HepG2 (cell line): ENCODE data around the gene CTNNA1. TPM values are rescaled to one million over a fixed set of nuclear protein-coding genes. Genes with fewer than 3 reads are reported as not detected.

Source experiments
- ARNTL ChIP-seq: sonication (generic); formaldehyde crosslinking; IDR thresholded peaks from 2 replicates; pipeline ENCODE4 v1.4.0; 2020; ENCODE audit warnings: mild to moderate bottlenecking, missing genetic modification reagents
- BRD4 ChIP-seq: sonication (generic); formaldehyde crosslinking; IDR thresholded peaks from 2 replicates; pipeline ENCODE4 v1.4.0; 2020; ENCODE audit warnings: missing genetic modification reagents
- ESRRA ChIP-seq: sonication (generic); formaldehyde crosslinking; IDR thresholded peaks from 2 replicates; pipeline ENCODE4 v1.5.1; 2020; ENCODE audit warnings: mild to moderate bottlenecking, low read depth, missing genetic modification reagents
- HHEX ChIP-seq: IDR thresholded peaks from 2 replicates; pipeline ENCODE4 v1.6.1; 2016; ENCODE audit warnings: control low read depth
- HNRNPL ChIP-seq: fragments of 200-400 bp; formaldehyde crosslinking; IDR thresholded peaks from 2 replicates; pipeline ENCODE4 v1.6.1; 2017; ENCODE audit warnings: mild to moderate bottlenecking, low read depth, low read length
- KAT8 ChIP-seq: IDR thresholded peaks from 2 replicates; pipeline ENCODE4 v1.6.1; 2016; ENCODE audit warnings: missing genetic modification reagents, missing compliant biosample characterization
- MAZ ChIP-seq, 2 experiments: sonication (generic) in 1 of 2; formaldehyde crosslinking in 1 of 2; IDR thresholded peaks; 2 replicates each; pipeline versions ENCODE4 v1.5.0 to v1.6.1; 2012 to 2020; ENCODE audit warnings: low read depth in 2 of 2, mild to moderate bottlenecking in 2 of 2, borderline replicate concordance in 1 of 2, improper control_type of control experiment in 1 of 2, low read length in 1 of 2, missing genetic modification reagents in 1 of 2, moderate library complexity in 1 of 2
- NONO ChIP-seq, 2 experiments: fragments of 450-650 bp in 1 of 2; sonication (generic) in 1 of 2; formaldehyde crosslinking in 1 of 2; IDR thresholded peaks in 1 of 2; conservative IDR thresholded peaks in 1 of 2; 2 replicates each; pipeline versions ENCODE4 v1.6.1 to v1.8.0; 2017 to 2022; ENCODE audit warnings: mild to moderate bottlenecking in 1 of 2, missing genetic modification reagents in 1 of 2, moderate library complexity in 1 of 2
- NR3C1 ChIP-seq: sonication (generic); formaldehyde crosslinking; IDR thresholded peaks from 2 replicates; pipeline ENCODE4 v1.4.0; 2020; ENCODE audit warnings: missing genetic modification reagents
- PPARG ChIP-seq: conservative IDR thresholded peaks from 2 replicates; pipeline ENCODE4 v1.6.1; 2016; ENCODE audit warnings: missing biosample characterization, missing genetic modification reagents
- SETDB1 ChIP-seq: sonication (generic); formaldehyde crosslinking; IDR thresholded peaks from 2 replicates; pipeline ENCODE4 v1.5.1; 2020; ENCODE audit warnings: missing genetic modification reagents, mild to moderate bottlenecking, borderline replicate concordance
- SP4 ChIP-seq: sonication (generic); formaldehyde crosslinking; IDR thresholded peaks from 2 replicates; pipeline ENCODE4 v1.8.1; 2023; ENCODE audit warnings: mild to moderate bottlenecking, missing genetic modification reagents
- SRSF9 ChIP-seq: fragments of 200-400 bp; formaldehyde crosslinking; IDR thresholded peaks from 2 replicates; pipeline ENCODE4 v1.6.1; 2018; ENCODE audit warnings: borderline replicate concordance, mild to moderate bottlenecking, low read depth, low read length; ENCODE audit not compliant: insufficient read depth, poor library complexity, severe bottlenecking
- TBP ChIP-seq: sonication (generic); formaldehyde crosslinking; IDR thresholded peaks from 2 replicates; pipeline ENCODE4 v1.5.0; 2020; ENCODE audit warnings: missing genetic modification reagents
- XBP1 ChIP-seq: sonication (generic); formaldehyde crosslinking; IDR thresholded peaks from 2 replicates; pipeline ENCODE4 v1.5.0; 2020; ENCODE audit warnings: missing genetic modification reagents
- ZNF235 ChIP-seq: sonication (generic); formaldehyde crosslinking; IDR thresholded peaks from 2 replicates; pipeline ENCODE4 v1.8.1; 2023; ENCODE audit warnings: mild to moderate bottlenecking, missing genetic modification reagents, borderline replicate concordance
- ZNF256 ChIP-seq: sonication (generic); formaldehyde crosslinking; conservative IDR thresholded peaks from 2 replicates; pipeline ENCODE4 v1.4.0; 2020; ENCODE audit warnings: missing genetic modification reagents
- polyA plus RNA-seq, 8 experiments: library from polyadenylated mRNA; depleted of rRNA in 3 of 8; stranded (reverse) in 7 of 8; unstranded in 1 of 8; fragments of >200 nt; fragmentation: Illumina TruSeq in 4 of 8; extraction: Trizol in 4 of 8; gene quantifications; 2 replicates each; pipeline versions ENCODE4 v1.2.1 to v1.2.3, GENCODE V29; 2011 to 2016; ENCODE audit warnings: low read depth in 4 of 8, missing spikeins in 1 of 8, mixed read lengths in 1 of 8; ENCODE audit not compliant: insufficient read depth in 1 of 8
- total RNA-seq, 5 experiments: library from RNA; depleted of rRNA; stranded (reverse); fragments of >200 nt; fragmentation: Illumina TruSeq; extraction: Trizol; gene quantifications; 2 replicates each; pipeline ENCODE4 v1.2.3, GENCODE V29; 2016; ENCODE audit warnings: low read depth in 1 of 5
- TF ChIP-seq, protein P1 (sequence below): sonication (generic); formaldehyde crosslinking; IDR thresholded peaks from 2 replicates; pipeline ENCODE4 v1.5.1; 2020; ENCODE audit warnings: mild to moderate bottlenecking, missing genetic modification reagents, moderate library complexity
- TF ChIP-seq, protein P2 (sequence below): sonication (generic); formaldehyde crosslinking; IDR thresholded peaks from 2 replicates; pipeline ENCODE4 v1.9.0; 2021; ENCODE audit warnings: missing genetic modification reagents, borderline replicate concordance
- TF ChIP-seq, protein P3 (sequence below): sonication (generic); formaldehyde crosslinking; IDR thresholded peaks from 2 replicates; pipeline ENCODE4 v1.4.0; 2020; ENCODE audit warnings: mild to moderate bottlenecking, missing genetic modification reagents
- TF ChIP-seq, protein P4 (sequence below): sonication (generic); formaldehyde crosslinking; IDR thresholded peaks from 2 replicates; pipeline ENCODE4 v1.5.0; 2020; ENCODE audit warnings: missing genetic modification reagents, mild to moderate bottlenecking, borderline replicate concordance
- TF ChIP-seq, protein P5 (sequence below): sonication (generic); IDR thresholded peaks from 2 replicates; pipeline ENCODE4 v1.6.1; 2016; ENCODE audit warnings: low read depth, borderline replicate concordance
- TF ChIP-seq, protein P6 (sequence below): sonication (generic); formaldehyde crosslinking; IDR thresholded peaks from 2 replicates; pipeline ENCODE4 v1.5.0; 2020; ENCODE audit warnings: missing genetic modification reagents, mild to moderate bottlenecking, borderline replicate concordance

Gene CTNNA1
- total and polyA plus RNA-seq, 2 of the 13 experiments (the other 11 are each of a cell fraction or from before 2014, with no cell fraction given) = 66.8 to 162 TPM

DNA sequence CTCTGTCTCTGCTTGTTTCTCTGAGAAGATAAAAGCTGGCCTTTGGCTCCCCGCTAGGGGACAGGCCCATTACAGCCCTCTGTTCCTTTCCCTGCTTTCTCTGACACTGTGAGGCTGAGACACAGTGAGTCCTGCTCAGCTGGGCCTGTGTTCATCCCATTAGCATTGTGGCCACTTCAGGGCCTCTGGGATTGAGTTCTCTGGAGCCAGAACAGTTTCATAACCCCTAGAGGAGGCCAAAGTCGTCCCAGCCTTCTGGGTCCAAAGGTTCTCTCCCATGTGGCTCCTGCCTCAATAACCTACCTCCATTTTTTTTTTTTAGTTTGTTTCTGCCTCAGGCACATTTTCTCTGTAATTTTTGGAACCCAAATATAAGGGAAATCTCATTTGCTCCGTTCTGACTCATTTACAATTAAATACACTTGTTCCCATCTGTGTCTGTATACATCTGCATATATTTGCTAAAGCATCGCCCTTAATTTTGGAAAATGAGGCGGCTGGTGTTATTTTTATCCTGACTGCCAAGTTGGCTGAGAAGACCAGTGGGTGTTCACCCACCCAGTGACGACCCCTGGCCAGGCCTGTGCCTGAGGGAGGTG lies 27.3 kb upstream of the CTNNA1 start (continued):
- TF ChIP-seq SRSF9 = no peak
- TF ChIP-seq ZNF235 (CRISPR knock-in tag) = no peak
- no peak for TF ChIP-seq NR3C1 (CRISPR knock-in tag)
- TF ChIP-seq, protein P1, sequence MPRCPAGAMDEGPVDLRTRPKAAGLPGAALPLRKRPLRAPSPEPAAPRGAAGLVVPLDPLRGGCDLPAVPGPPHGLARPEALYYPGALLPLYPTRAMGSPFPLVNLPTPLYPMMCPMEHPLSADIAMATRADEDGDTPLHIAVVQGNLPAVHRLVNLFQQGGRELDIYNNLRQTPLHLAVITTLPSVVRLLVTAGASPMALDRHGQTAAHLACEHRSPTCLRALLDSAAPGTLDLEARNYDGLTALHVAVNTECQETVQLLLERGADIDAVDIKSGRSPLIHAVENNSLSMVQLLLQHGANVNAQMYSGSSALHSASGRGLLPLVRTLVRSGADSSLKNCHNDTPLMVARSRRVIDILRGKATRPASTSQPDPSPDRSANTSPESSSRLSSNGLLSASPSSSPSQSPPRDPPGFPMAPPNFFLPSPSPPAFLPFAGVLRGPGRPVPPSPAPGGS = no peak
- no peak for TF ChIP-seq TBP
- TF ChIP-seq HHEX (CRISPR knock-in tag) = no peak
- no peak for TF ChIP-seq MAZ (IDR thresholded peaks at IDR 0.05; ENCODE audit: borderline replicate concordance, low read depth, low read length)
- 0 out of 2 replicates have a peak, but pooled peaks have one; percentile 16 for TF ChIP-seq MAZ (CRISPR knock-in tag; IDR thresholded peaks at IDR 0.05; ENCODE audit: low read depth)
- TF ChIP-seq ZNF256 = no peak
- TF ChIP-seq, protein P2, sequence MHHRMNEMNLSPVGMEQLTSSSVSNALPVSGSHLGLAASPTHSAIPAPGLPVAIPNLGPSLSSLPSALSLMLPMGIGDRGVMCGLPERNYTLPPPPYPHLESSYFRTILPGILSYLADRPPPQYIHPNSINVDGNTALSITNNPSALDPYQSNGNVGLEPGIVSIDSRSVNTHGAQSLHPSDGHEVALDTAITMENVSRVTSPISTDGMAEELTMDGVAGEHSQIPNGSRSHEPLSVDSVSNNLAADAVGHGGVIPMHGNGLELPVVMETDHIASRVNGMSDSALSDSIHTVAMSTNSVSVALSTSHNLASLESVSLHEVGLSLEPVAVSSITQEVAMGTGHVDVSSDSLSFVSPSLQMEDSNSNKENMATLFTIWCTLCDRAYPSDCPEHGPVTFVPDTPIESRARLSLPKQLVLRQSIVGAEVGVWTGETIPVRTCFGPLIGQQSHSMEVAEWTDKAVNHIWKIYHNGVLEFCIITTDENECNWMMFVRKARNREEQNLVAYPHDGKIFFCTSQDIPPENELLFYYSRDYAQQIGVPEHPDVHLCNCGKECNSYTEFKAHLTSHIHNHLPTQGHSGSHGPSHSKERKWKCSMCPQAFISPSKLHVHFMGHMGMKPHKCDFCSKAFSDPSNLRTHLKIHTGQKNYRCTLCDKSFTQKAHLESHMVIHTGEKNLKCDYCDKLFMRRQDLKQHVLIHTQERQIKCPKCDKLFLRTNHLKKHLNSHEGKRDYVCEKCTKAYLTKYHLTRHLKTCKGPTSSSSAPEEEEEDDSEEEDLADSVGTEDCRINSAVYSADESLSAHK (CRISPR knock-in tag) = no peak
- no peak for TF ChIP-seq HNRNPL
- TF ChIP-seq SP4 (CRISPR knock-in tag) = no peak
- TF ChIP-seq PPARG (CRISPR knock-in tag) = no peak
- TF ChIP-seq SETDB1 (CRISPR knock-in tag) = no peak
- TF ChIP-seq, protein P3, sequence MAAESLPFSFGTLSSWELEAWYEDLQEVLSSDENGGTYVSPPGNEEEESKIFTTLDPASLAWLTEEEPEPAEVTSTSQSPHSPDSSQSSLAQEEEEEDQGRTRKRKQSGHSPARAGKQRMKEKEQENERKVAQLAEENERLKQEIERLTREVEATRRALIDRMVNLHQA (CRISPR knock-in tag) = no peak
- no peak for TF ChIP-seq NONO (IDR thresholded peaks at IDR 0.05)
- peak; percentile 39; the same call in 1 of the 2 replicates for TF ChIP-seq NONO (CRISPR knock-in tag; conservative IDR thresholded peaks at IDR 0.05)
- TF ChIP-seq KAT8 (CRISPR knock-in tag) = peak; percentile 55; the same call in 1 of the 2 replicates
- TF ChIP-seq, protein P4, sequence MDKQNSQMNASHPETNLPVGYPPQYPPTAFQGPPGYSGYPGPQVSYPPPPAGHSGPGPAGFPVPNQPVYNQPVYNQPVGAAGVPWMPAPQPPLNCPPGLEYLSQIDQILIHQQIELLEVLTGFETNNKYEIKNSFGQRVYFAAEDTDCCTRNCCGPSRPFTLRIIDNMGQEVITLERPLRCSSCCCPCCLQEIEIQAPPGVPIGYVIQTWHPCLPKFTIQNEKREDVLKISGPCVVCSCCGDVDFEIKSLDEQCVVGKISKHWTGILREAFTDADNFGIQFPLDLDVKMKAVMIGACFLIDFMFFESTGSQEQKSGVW = no peak
- TF ChIP-seq ESRRA = no peak
- no peak for TF ChIP-seq XBP1 (CRISPR knock-in tag)
- 0 out of 2 replicates have a peak, but pooled peaks have one; percentile 47 for TF ChIP-seq BRD4 (CRISPR knock-in tag)
- TF ChIP-seq, protein P5, sequence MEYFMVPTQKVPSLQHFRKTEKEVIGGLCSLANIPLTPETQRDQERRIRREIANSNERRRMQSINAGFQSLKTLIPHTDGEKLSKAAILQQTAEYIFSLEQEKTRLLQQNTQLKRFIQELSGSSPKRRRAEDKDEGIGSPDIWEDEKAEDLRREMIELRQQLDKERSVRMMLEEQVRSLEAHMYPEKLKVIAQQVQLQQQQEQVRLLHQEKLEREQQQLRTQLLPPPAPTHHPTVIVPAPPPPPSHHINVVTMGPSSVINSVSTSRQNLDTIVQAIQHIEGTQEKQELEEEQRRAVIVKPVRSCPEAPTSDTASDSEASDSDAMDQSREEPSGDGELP = peak; percentile 72; the same call in 1 of the 2 replicates
- TF ChIP-seq, protein P6, sequence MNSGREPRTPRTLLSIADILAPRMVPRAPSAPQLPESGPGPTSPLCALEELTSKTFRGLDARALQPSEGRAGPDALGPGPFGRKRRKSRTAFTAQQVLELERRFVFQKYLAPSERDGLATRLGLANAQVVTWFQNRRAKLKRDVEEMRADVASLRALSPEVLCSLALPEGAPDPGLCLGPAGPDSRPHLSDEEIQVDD = no peak
- TF ChIP-seq ARNTL (CRISPR knock-in tag) = no peak
